Endothelial cell of umbilical vein (primary cell): Measurements from ENCODE around the gene LTBP2. TPM values are rescaled to one million over a fixed set of nuclear protein-coding genes. Genes with fewer than 3 reads are reported as not detected.

ENCODE experiments used
- BruUV-seq: library from RNA; stranded (reverse); fragments of 400-500 nt; replicated peaks from 2 replicates; lab custom pipeline; 2021; lab: Mats Ljungman, UMichigan
- CTCF ChIA-PET: fragments of 300-600, 350-600 bp; sonication (Branson Sonifier 250); formaldehyde crosslinking; loops from one replicate; lab custom pipeline; 2021; ENCODE audit warnings: antibody characterized with exemption, inconsistent platforms; lab: Charles Lee
- POLR2A ChIA-PET: fragments of 300-600, 350-600 bp; sonication (Branson Sonifier 250); formaldehyde crosslinking; loops from one replicate; lab custom pipeline; 2021; ENCODE audit warnings: antibody characterized with exemption, inconsistent platforms; lab: Charles Lee
- DNase-seq: peaks from one replicate; pipeline ENCODE4 v3.0.0-alpha.2; 2011; ENCODE audit warnings: low read depth, low spot score
- FAIRE-seq: peaks from 2 replicates; lab custom pipeline; 2011; peaks lifted over from hg19 to GRCh38; lab: Jason Lieb, UNC
- H2AFZ ChIP-seq: 2 replicates; pipeline ENCODE4 v1.6.0; 2012; ENCODE audit warnings: low read depth, low read length, control low read depth, inconsistent platforms
- H3K27ac ChIP-seq: 2 replicates; pipeline ENCODE4 v1.5.1; 2011; ENCODE audit warnings: low read depth, mild to moderate bottlenecking, control low read depth, low read length, moderate library complexity; ENCODE audit not compliant: insufficient read depth
- H3K27me3 ChIP-seq, 2 experiments: 2 replicates each; pipeline versions ENCODE4 v1.6.0 to v1.6.1; 2011; ENCODE audit warnings: low read length in 2 of 2, mixed read lengths in 1 of 2; ENCODE audit not compliant: control insufficient read depth in 2 of 2, insufficient read depth in 2 of 2
- H3K36me3 ChIP-seq, 2 experiments: 2 replicates in 1 of 2; 3 replicates in 1 of 2; pipeline ENCODE4 v1.5.1; 2011; ENCODE audit warnings: low read length in 2 of 2, mild to moderate bottlenecking in 1 of 2, moderate library complexity in 1 of 2; ENCODE audit not compliant: control insufficient read depth in 2 of 2, insufficient read depth in 2 of 2; ENCODE audit errors: extremely low read depth in 1 of 2
- H3K4me1 ChIP-seq: 3 replicates; pipeline ENCODE4 v1.5.1; 2011; ENCODE audit warnings: mild to moderate bottlenecking, low read length; ENCODE audit not compliant: control insufficient read depth, insufficient read depth; ENCODE audit errors: extremely low read depth
- H3K4me2 ChIP-seq: 2 replicates; pipeline ENCODE4 v1.6.1; 2011; ENCODE audit warnings: low read length, control low read depth, mixed read lengths; ENCODE audit not compliant: insufficient read depth
- H3K4me3 ChIP-seq, 3 experiments: fragments of 200-600 bp in 1 of 3; sonication (generic), shearing (Covaris generic) in 1 of 3; replicated peaks in 1 of 3; 2 replicates each; pipeline ENCODE4 v1.5.1; 2011 to 2016; ENCODE audit warnings: control low read depth in 3 of 3, low read length in 3 of 3, mild to moderate bottlenecking in 2 of 3, inconsistent platforms in 1 of 3, low read depth in 1 of 3, moderate library complexity in 1 of 3; ENCODE audit not compliant: insufficient read depth in 1 of 3
- H3K79me2 ChIP-seq: 2 replicates; pipeline ENCODE4 v1.6.0; 2012; ENCODE audit warnings: low read length, inconsistent platforms; ENCODE audit not compliant: control insufficient read depth, insufficient read depth
- H3K9ac ChIP-seq: replicated peaks from 2 replicates; pipeline ENCODE3; 2011; ENCODE audit warnings: low read length, control low read depth; ENCODE audit not compliant: insufficient read depth; ENCODE audit errors: extremely low read depth
- H3K9me1 ChIP-seq: replicated peaks from 3 replicates; pipeline ENCODE4 v1.6.0; 2011; ENCODE audit warnings: mild to moderate bottlenecking, low read length; ENCODE audit not compliant: control insufficient read depth, insufficient read depth; ENCODE audit errors: extremely low read depth
- H3K9me3 ChIP-seq: replicated peaks from 2 replicates; pipeline ENCODE4 v1.5.1; 2012; ENCODE audit warnings: low read length, inconsistent platforms; ENCODE audit not compliant: control insufficient read depth, insufficient read depth
- H4K20me1 ChIP-seq: replicated peaks from 2 replicates; pipeline ENCODE3; 2011; ENCODE audit warnings: mild to moderate bottlenecking, low read length; ENCODE audit not compliant: control insufficient read depth, insufficient read depth; ENCODE audit errors: extremely low read depth
- EZH2 ChIP-seq: IDR thresholded peaks from 2 replicates; pipeline ENCODE4 v1.6.1; 2012; ENCODE audit warnings: borderline replicate concordance, low read depth, mild to moderate bottlenecking, moderate library complexity, low read length, inconsistent platforms; ENCODE audit not compliant: severe bottlenecking
- FOS ChIP-seq: IDR thresholded peaks from 2 replicates; pipeline ENCODE4 v1.6.1; 2011; ENCODE audit warnings: mild to moderate bottlenecking, low read length, moderate library complexity, borderline replicate concordance; ENCODE audit not compliant: insufficient read depth
- GATA2 ChIP-seq: IDR thresholded peaks from 2 replicates; pipeline ENCODE4 v1.7.0; 2011; ENCODE audit warnings: low read depth, mild to moderate bottlenecking, moderate library complexity, mixed read lengths, low read length; ENCODE audit not compliant: insufficient read length, insufficient read depth
- JUN ChIP-seq: IDR thresholded peaks from 2 replicates; pipeline ENCODE4 v1.6.1; 2011; ENCODE audit warnings: borderline replicate concordance, low read depth; ENCODE audit not compliant: insufficient read length, insufficient read depth
- MYC ChIP-seq: IDR thresholded peaks from one replicate; pipeline ENCODE4 v1.6.1; 2011; ENCODE audit warnings: mild to moderate bottlenecking, low read depth, low read length
- POLR2A ChIP-seq: IDR thresholded peaks from 2 replicates; pipeline ENCODE4 v1.6.1; 2012; ENCODE audit warnings: low read depth, mild to moderate bottlenecking, control low read depth, low read length
- POLR2AphosphoS5 ChIP-seq: IDR thresholded peaks from 2 replicates; pipeline ENCODE4 v1.6.1; 2012; ENCODE audit warnings: low read depth, mild to moderate bottlenecking, control low read depth, low read length, moderate library complexity; ENCODE audit not compliant: insufficient read depth
- dilution Hi-C: fragments of 300-500 bp; cut with MboI; formaldehyde crosslinking; loops from one replicate; pipeline ENCODE4 v1.15.0; 2019; ENCODE audit warnings: low sequenced_read_pairs; ENCODE audit not compliant: extremely low pct_ligation_motif_present
- intact Hi-C: fragments of 100-400 bp; cut with micrococcal nuclease; formaldehyde crosslinking; loops from one replicate; pipeline ENCODE4 v1.10.0; 2022
- polyA plus RNA-seq, 4 experiments: library from polyadenylated mRNA; depleted of rRNA in 3 of 4; stranded (reverse) in 3 of 4; unstranded in 1 of 4; fragments of >200 nt; gene quantifications; 2 replicates each; pipeline versions ENCODE4 v1.2.1 to v1.2.3, GENCODE V29; 2011 to 2012; ENCODE audit warnings: missing spikeins in 1 of 4
- total RNA-seq: library from RNA; stranded (reverse); gene quantifications from 2 replicates; pipeline ENCODE4 v1.2.3, GENCODE V29; 2021
- TF ChIP-seq, protein P1 (sequence below), 2 donors: IDR thresholded peaks; 1 replicate in 1 of 2; 2 replicates in 1 of 2; pipeline ENCODE4 v1.5.1; 2011; ENCODE audit warnings: low read length in 2 of 2, mild to moderate bottlenecking in 2 of 2, moderate library complexity in 2 of 2, control low read depth in 1 of 2, inconsistent platforms in 1 of 2, low read depth in 1 of 2; ENCODE audit not compliant: insufficient read depth in 1 of 2; ENCODE audit errors: extremely low read depth in 1 of 2
- TF ChIP-seq, protein P2 (sequence below): IDR thresholded peaks from 2 replicates; pipeline ENCODE4 v1.6.1; 2011; ENCODE audit not compliant: insufficient read depth, insufficient read length

The LTBP2 gene
- total and polyA plus RNA-seq, 2 donors (not counting 3 experiments of a cell fraction or from before 2014, with no cell fraction given) = 209 to 268 TPM

DNA sequence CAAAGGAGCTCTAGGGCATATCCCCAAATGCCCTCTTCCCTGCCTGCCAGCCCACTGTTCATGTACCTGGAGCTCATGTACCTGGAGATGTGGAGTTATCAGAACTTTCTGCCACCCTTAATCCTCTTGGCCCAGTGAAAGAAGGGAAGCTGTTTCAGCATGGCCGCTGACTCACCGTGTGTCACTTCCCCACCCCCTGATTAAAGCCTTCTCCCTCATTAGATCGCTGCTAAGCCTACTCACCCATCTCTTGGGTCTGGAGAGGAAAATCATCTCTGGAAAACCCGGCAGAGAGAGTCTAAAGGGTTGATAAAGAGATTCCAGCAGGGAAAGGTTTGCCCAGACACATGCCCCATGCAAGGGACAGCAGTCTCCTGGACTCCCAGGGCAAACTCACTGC lies 4.5 kb upstream of the LTBP2 start:
- DNase-seq (peak; percentile 91), FAIRE-seq (peak; percentile 86)
- Histone ChIP-seq H3K9me1 (no peaks in the 10 kb centered on the region), H3K27me3 (no peaks in the 10 kb centered on the region), H3K4me2 (peak overlapping the region; percentile 73), H3K9me3 (no peaks in the 10 kb centered on the region), H3K27ac (peak overlapping the region; percentile 98), H3K36me3 (no peaks in the 10 kb centered on the region), H2AFZ (no peak overlapping the region), H3K79me2 (peaks cover 37% of the 10 kb centered on the region), H4K20me1 (no peaks in the 10 kb centered on the region), H3K4me1 (peaks cover 81% of the 10 kb centered on the region), H3K4me3 (peak overlapping the region in 1 of 3 experiments; percentile 9), H3K9ac (peak overlapping the region; percentile 86)
- dilution Hi-C loops (no loop called here), intact Hi-C loops (loop anchor here (5.0 kb wide), 1 partner anchor 371 kb away; no protein-coding TSS in a partner anchor)
- BruUV-seq = no TSS peak
- ChIA-PET POLR2A (interaction anchor here (1.2 to 1.6 kb wide), 2 partner anchors 18 to 32 kb away, joined by 3 to 4 read pairs; no protein-coding TSS in a partner anchor), CTCF (interaction anchor here (0.9 to 7.8 kb wide), 10 partner anchors 8 to 188 kb away, joined by 3 to 74 read pairs (median 8); no protein-coding TSS in a partner anchor)
- TF ChIP-seq FOS (peak; percentile 99), GATA2 (peak; percentile 50), MYC (peak; percentile 77), POLR2A (peak; percentile 67), POLR2AphosphoS5 (peak; percentile 76), JUN (peak; percentile 95), EZH2 (no peak)
- TF ChIP-seq, protein P1, sequence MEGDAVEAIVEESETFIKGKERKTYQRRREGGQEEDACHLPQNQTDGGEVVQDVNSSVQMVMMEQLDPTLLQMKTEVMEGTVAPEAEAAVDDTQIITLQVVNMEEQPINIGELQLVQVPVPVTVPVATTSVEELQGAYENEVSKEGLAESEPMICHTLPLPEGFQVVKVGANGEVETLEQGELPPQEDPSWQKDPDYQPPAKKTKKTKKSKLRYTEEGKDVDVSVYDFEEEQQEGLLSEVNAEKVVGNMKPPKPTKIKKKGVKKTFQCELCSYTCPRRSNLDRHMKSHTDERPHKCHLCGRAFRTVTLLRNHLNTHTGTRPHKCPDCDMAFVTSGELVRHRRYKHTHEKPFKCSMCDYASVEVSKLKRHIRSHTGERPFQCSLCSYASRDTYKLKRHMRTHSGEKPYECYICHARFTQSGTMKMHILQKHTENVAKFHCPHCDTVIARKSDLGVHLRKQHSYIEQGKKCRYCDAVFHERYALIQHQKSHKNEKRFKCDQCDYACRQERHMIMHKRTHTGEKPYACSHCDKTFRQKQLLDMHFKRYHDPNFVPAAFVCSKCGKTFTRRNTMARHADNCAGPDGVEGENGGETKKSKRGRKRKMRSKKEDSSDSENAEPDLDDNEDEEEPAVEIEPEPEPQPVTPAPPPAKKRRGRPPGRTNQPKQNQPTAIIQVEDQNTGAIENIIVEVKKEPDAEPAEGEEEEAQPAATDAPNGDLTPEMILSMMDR (IDR thresholded peaks at IDR 0.05; ENCODE audit: extremely low read depth in 1 of 2, insufficient read depth in 1 of 2, low read depth in 1 of 2, low read length in 2 of 2) = no peak
- TF ChIP-seq, protein P2, sequence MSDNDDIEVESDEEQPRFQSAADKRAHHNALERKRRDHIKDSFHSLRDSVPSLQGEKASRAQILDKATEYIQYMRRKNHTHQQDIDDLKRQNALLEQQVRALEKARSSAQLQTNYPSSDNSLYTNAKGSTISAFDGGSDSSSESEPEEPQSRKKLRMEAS = no peak
